Endodermal cell (in vitro differentiated cells): ENCODE measurements around the gene CDC42SE2. TPM values are rescaled to one million over a fixed set of nuclear protein-coding genes. Genes with fewer than 3 reads are reported as not detected.

Experiments used
- DNase-seq: peaks from one replicate; pipeline ENCODE4 v3.0.0-alpha.2; 2017
- H3K27ac ChIP-seq: 2 replicates; pipeline ENCODE4 v1.5.1; 2013; ENCODE audit warnings: mild to moderate bottlenecking, low read depth, low read length, moderate library complexity
- H3K27me3 ChIP-seq: 2 replicates; pipeline ENCODE4 v1.6.1; 2013; ENCODE audit warnings: mild to moderate bottlenecking, low read length, moderate library complexity; ENCODE audit not compliant: insufficient read depth, control insufficient read depth, poor library complexity, severe bottlenecking
- H3K36me3 ChIP-seq: 2 replicates; pipeline ENCODE4 v1.7.0; 2013; ENCODE audit warnings: mild to moderate bottlenecking, low read length, moderate library complexity; ENCODE audit not compliant: control insufficient read depth, insufficient read depth
- H3K4me1 ChIP-seq: one replicate; pipeline ENCODE4 v1.7.0; 2013; ENCODE audit warnings: low read length; ENCODE audit not compliant: control insufficient read depth, insufficient read depth
- H3K4me3 ChIP-seq: 2 replicates; pipeline ENCODE4 v1.5.1; 2013; ENCODE audit warnings: mild to moderate bottlenecking, low read length, moderate library complexity
- H3K9ac ChIP-seq: 2 replicates; pipeline ENCODE4 v1.6.1; 2013; ENCODE audit warnings: mild to moderate bottlenecking, low read length, moderate library complexity; ENCODE audit not compliant: poor library complexity, severe bottlenecking; ENCODE audit errors: extremely low read depth
- H3K9me3 ChIP-seq: 2 replicates; pipeline ENCODE4 v1.6.1; 2013; ENCODE audit warnings: mild to moderate bottlenecking, low read length, moderate library complexity; ENCODE audit not compliant: control insufficient read depth
- H3K27ac Mint-ChIP-seq: 2 replicates; pipeline ENCODE4 v1.8.0; 2020; ENCODE audit warnings: mixed read lengths
- H3K27me3 Mint-ChIP-seq: 2 replicates; pipeline ENCODE4 v1.8.0; 2021; ENCODE audit warnings: mild to moderate bottlenecking, mixed read lengths; ENCODE audit not compliant: insufficient read depth
- H3K36me3 Mint-ChIP-seq: 2 replicates; pipeline ENCODE4 v1.8.0; 2020; ENCODE audit warnings: low read depth, mixed read lengths
- H3K4me1 Mint-ChIP-seq: 2 replicates; pipeline ENCODE4 v1.8.0; 2020; ENCODE audit warnings: mixed read lengths
- H3K4me3 Mint-ChIP-seq: 2 replicates; pipeline ENCODE4 v1.8.0; 2020; ENCODE audit warnings: mild to moderate bottlenecking, moderate library complexity, mixed read lengths
- H3K9me3 Mint-ChIP-seq: 2 replicates; pipeline ENCODE4 v1.8.0; 2020; ENCODE audit warnings: mild to moderate bottlenecking, mixed read lengths
- CTCF ChIP-seq: fragments of 200-600 bp; sonication (generic); conservative IDR thresholded peaks from 2 replicates; pipeline ENCODE4 v1.5.0; 2021; ENCODE audit warnings: antibody characterized with exemption, mild to moderate bottlenecking
- WGBS, 2 experiments: methylation state at CpG; one replicate each; pipeline versions ENCODE4 v1.1.5 to v1.1.7; 2013; ENCODE audit warnings: missing lambda C conversion rate in 2 of 2, mixed read lengths in 1 of 2; ENCODE audit not compliant: insufficient coverage in 1 of 2, insufficient read length in 1 of 2; 5-methylcytosine and 5-hydroxymethylcytosine counted together
- total RNA-seq, 2 donors: library from RNA; stranded (reverse); fragmentation: NEBNext Ultra II Directional in 1 of 2; extraction: Animal tissue kit (Norgen Biotek cat#: 25700) in 1 of 2; gene quantifications; 2 replicates in 1 of 2; 3 replicates in 1 of 2; pipeline ENCODE4 v1.2.1, GENCODE V29; 2021

CDC42SE2 gene
- total RNA-seq, 2 donors from 2014 or later, result 28.6 to 36.4 TPM

GRCh38 chr5:131441184-131441583, 177.3 kb downstream of the CDC42SE2 start:
- WGBS, 2 experiments, result 95% methylated on average over 2 of the region's 2 CpGs
- no peak overlapping the region for H3K27ac Mint-ChIP-seq
- H3K4me3 Mint-ChIP-seq, result no peak overlapping the region

More at GRCh38 chr5:131441184-131441583, 177.3 kb downstream of the CDC42SE2 start:
- H3K27me3 ChIP-seq, result no peaks in the 10 kb centered on the region
- H3K9me3 ChIP-seq, result no peaks in the 10 kb centered on the region
- no peak overlapping the region for H3K9ac ChIP-seq
- H3K9me3 Mint-ChIP-seq, result no peaks in the 10 kb centered on the region
- H3K4me1 Mint-ChIP-seq, result peaks cover 3% of the 10 kb centered on the region
- no peak overlapping the region for H3K27ac ChIP-seq
- H3K27me3 Mint-ChIP-seq, result no peaks in the 10 kb centered on the region
- H3K36me3 ChIP-seq, result peaks cover 61% of the 10 kb centered on the region
- no peak overlapping the region for H3K4me3 ChIP-seq
- H3K36me3 Mint-ChIP-seq, result peaks cover 28% of the 10 kb centered on the region
- H3K4me1 ChIP-seq, result no peaks in the 10 kb centered on the region
- TF ChIP-seq CTCF, result no peak
- no peak for DNase-seq

Other genes starting within 250 kb of the CDC42SE2 start
- gene HINT1, start 98.8 kb upstream of the CDC42SE2 start, total RNA-seq, result 100 to 1,000 TPM; 174 to 239 TPM
- gene LYRM7, start 93.1 kb upstream of the CDC42SE2 start, total RNA-seq, result 1 to 10 TPM; 8.8 to 9.0 TPM